HG03025 (cell line): ENCODE data around the gene KLHL17.
"Not testable (repeated sequence)": the region's sequence is repeated elsewhere in the genome, so short reads cannot be mapped to it uniquely, and the experiment has no call there.

Experiments used
- ATAC-seq: cut with Tn5 transposase; IDR thresholded peaks from one replicate; pipeline ENCODE4 v1.9.1; 2021; ENCODE audit warnings: mild to moderate bottlenecking, moderate library complexity; ENCODE audit not compliant: unreplicated experiment, low FRiP score

Gene KLHL17

GRCh38 chr1:978835-979743 is 18.7 kb downstream of the KLHL17 start:
- no peak for ATAC-seq

- no peak for ATAC-seq
Measured at GRCh38 chr1:979744-980072, 19.3 kb downstream of the KLHL17 start.

DNA sequence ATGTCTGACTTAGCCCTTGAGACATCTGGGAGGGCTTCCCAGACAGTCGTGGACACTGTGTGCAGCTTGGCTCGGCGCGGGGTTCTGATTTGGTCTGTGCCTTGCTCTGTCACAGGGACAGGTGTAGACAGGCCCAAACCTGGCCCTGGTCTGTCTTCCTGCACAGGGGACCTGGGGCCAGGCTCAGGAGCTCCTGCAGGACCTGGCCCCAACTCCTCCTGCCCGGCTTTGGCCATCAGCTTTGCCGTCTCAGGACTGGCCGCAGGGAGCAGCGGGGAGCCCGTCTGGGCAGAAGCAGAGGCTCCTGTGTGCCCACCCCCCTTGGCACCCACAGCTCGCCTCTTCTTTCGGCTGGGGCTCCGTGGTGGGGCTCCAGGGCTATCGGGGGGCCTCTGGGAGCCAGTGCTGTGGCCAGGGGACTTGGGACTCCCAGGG is 19.8 kb downstream of the KLHL17 start:
- no peak for ATAC-seq

- no peak for ATAC-seq
Measured at GRCh38 chr1:980602-981395, 20.4 kb downstream of the KLHL17 start.

GRCh38 chr1:981491-981954 is 21.1 kb downstream of the KLHL17 start:
- ATAC-seq, result no peak

- no peak for ATAC-seq
Measured at GRCh38 chr1:981955-982558, 21.7 kb downstream of the KLHL17 start, which contains the start of gene PERM1. TSS of gene PERM1 (minus strand) at chr1:982093. CDS start at chr1:981029, 1,064 bp downstream.

- ATAC-seq, result no peak
Measured at GRCh38 chr1:982765-983436, 22.5 kb downstream of the KLHL17 start.

- ATAC-seq, result no peak
Measured at GRCh38 chr1:983798-984475, 23.6 kb downstream of the KLHL17 start.

GRCh38 chr1:984476-984814 is 24.1 kb downstream of the KLHL17 start:
- no peak for ATAC-seq

GRCh38 chr1:985126-985525 is 24.7 kb downstream of the KLHL17 start:
- ATAC-seq, result no peak

DNA sequence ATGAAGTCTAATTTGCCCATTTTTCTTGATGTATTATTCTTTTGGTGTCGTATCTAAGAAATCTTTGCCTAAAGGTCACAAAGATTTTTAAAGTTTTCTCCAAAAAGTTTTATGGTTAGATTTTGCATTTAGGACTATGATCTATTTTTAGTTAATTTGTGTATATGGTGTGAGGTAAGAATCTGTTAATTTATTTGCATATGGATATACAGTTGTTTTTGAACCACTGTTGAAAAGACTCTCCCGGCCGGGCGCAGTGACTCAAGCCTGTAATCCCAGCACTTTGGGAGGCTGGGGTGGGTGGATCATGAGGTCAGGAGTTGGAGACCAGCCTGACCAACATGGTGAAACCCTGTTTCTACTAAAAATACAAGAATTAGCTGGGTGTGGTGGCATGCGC is 27.7 kb downstream of the KLHL17 start:
- not testable (repeated sequence) for ATAC-seq

GRCh38 chr1:991275-991674 is 30.9 kb downstream of the KLHL17 start:
- not testable (repeated sequence) for ATAC-seq

DNA sequence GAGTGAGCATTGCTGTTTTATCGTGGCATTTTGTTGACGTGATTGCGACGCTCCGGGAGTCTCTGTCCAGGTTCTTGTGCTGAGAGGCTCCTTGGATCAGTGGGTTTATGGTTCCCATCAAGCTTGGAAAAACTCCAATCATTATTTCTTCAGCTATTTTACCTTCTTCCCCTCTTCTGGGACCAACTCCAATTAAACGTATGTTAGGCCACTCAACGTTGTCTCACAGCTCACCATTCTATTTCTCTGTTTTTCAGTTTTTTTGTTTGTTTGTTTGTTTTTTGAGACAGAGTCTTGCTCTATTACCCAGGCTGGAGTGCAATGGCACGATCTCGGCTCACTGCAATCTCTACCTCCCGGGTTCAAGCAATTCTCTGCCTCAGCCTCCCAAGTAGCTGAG is 31.5 kb downstream of the KLHL17 start:
- ATAC-seq, result no peak

- no peak for ATAC-seq
Measured at GRCh38 chr1:992362-992761, 32.0 kb downstream of the KLHL17 start.

- ATAC-seq, result no peak
Measured at GRCh38 chr1:993379-993995, 33.1 kb downstream of the KLHL17 start.

DNA sequence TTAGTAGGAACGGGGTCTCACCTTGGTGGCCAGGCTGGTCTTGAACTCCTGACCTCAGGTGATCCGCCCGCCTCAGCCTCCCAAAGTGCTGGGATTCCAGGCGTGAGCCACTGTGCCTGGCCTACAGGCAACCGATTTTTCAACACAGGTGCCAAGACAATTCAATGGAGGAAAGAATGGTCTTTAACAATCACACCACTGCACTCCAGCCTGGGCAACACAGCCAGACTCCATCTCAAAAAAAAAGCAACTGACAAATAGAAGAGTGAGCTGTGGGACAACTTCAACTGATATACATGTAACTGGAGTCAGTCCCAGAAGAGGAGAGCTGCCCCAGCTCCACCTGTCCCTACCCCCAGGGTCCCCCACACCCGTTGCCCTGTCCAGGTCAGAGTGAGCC is 34.2 kb downstream of the KLHL17 start:
- not testable (repeated sequence) for ATAC-seq

- ATAC-seq, result no peak
Measured at GRCh38 chr1:995665-996633, 35.6 kb downstream of the KLHL17 start.
